HG03342 (cell line): ENCODE results near the gene MARK4.

Experiments
- ATAC-seq: cut with Tn5 transposase; IDR thresholded peaks from one replicate; pipeline ENCODE4 v1.9.1; 2021; ENCODE audit warnings: mild to moderate bottlenecking, moderate library complexity; ENCODE audit not compliant: unreplicated experiment

Gene MARK4

DNA sequence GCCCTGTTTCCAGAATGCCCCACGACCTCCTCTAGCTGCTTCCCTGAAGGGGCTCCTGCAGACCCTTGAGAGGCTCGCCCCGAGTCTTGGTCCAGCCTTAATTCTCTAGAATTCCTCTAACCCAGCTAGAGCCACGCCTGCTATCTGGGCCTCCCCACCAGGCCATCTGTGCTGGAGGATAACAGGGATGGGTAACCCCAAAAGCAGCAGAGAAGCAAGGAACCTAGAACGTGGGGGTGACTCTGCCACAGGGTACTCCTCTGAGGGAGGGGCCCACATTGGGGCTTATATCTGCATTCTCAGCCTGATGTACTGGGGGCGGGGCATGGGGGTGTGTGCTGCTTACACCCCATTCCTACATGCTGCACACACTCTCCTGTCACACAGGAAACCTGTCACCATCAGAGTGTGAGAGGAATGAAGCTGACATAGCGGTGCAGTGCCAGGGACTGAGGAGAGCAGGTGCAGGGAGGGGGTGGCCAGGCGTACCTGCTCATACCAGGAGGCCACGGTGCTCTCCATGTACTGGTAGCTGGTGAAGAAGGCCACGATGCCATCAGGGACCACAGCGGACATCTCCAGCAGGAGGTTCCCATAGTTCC is 103.3 kb downstream of the MARK4 start:
- no peak for ATAC-seq
